Smooth muscle cell (in vitro differentiated cells): ENCODE measurements around the gene KSR2. TPM values are rescaled to one million over a fixed set of nuclear protein-coding genes. Genes with fewer than 3 reads are reported as not detected.

Experiments
- DNase-seq: peaks from one replicate; lab custom pipeline; 2025; ENCODE audit not compliant: unreplicated experiment; lab: John Stamatoyannopoulos, UW
- H2AFZ ChIP-seq: fragments of 200-600 bp; sonication (generic); 2 replicates; pipeline ENCODE4 v1.6.0; 2016; ENCODE audit warnings: antibody characterized with exemption, low read depth, mild to moderate bottlenecking
- H3F3A ChIP-seq: fragments of 200-600 bp; sonication (generic); 2 replicates; pipeline ENCODE4 v1.6.0; 2017; ENCODE audit warnings: antibody characterized with exemption, low read depth
- H3K27ac ChIP-seq: fragments of 200-600 bp; sonication (generic); 2 replicates; pipeline ENCODE4 v1.5.1; 2016; ENCODE audit warnings: low read depth, mild to moderate bottlenecking
- H3K27me3 ChIP-seq: fragments of 200-600 bp; sonication (generic); 2 replicates; pipeline ENCODE4 v1.6.1; 2016; ENCODE audit warnings: low read depth, mild to moderate bottlenecking
- H3K36me3 ChIP-seq: fragments of 200-600 bp; sonication (generic); 2 replicates; pipeline ENCODE4 v1.5.1; 2016; ENCODE audit warnings: low read depth
- H3K4me1 ChIP-seq: fragments of 200-600 bp; sonication (generic); 2 replicates; pipeline ENCODE4 v1.5.1; 2016; ENCODE audit warnings: low read depth
- H3K4me2 ChIP-seq: fragments of 200-600 bp; sonication (generic); 2 replicates; pipeline ENCODE4 v1.6.0; 2016; ENCODE audit warnings: mild to moderate bottlenecking
- H3K4me3 ChIP-seq: fragments of 200-600 bp; sonication (generic); 2 replicates; pipeline ENCODE4 v1.5.1; 2016; ENCODE audit warnings: mild to moderate bottlenecking
- H3K79me2 ChIP-seq: fragments of 200-600 bp; sonication (generic); 2 replicates; pipeline ENCODE4 v1.6.0; 2016; ENCODE audit warnings: low read depth, mild to moderate bottlenecking
- H3K9ac ChIP-seq: fragments of 200-600 bp; sonication (generic); 2 replicates; pipeline ENCODE4 v1.6.0; 2016; ENCODE audit warnings: low read depth
- H3K9me3 ChIP-seq: fragments of 200-600 bp; sonication (generic); replicated peaks from 2 replicates; pipeline ENCODE4 v1.5.1; 2016; ENCODE audit warnings: low read depth
- H4K20me1 ChIP-seq: fragments of 200-600 bp; sonication (generic); 2 replicates; pipeline ENCODE4 v1.6.0; 2016; ENCODE audit warnings: low read depth
- CTCF ChIP-seq: fragments of 200-600 bp; sonication (generic); IDR thresholded peaks from 2 replicates; pipeline ENCODE4 v1.5.1; 2017; ENCODE audit warnings: borderline replicate concordance, mild to moderate bottlenecking, antibody characterized with exemption; ENCODE audit not compliant: insufficient read depth, poor library complexity, severe bottlenecking
- WGBS: methylation state at CpG from one replicate; pipeline ENCODE4 v1.1.7; 2016; ENCODE audit warnings: low lambda C conversion rate; 5-methylcytosine and 5-hydroxymethylcytosine counted together
- polyA plus RNA-seq: library from polyadenylated mRNA; unstranded; fragments of >200 nt; fragmentation: Nextera tagmentation; extraction: Ambion mirVana; gene quantifications from 2 replicates; pipeline ENCODE4 v1.2.1, GENCODE V29; 2016
- total RNA-seq: library from RNA; depleted of rRNA; stranded (reverse); fragments of >200 nt; gene quantifications from 2 replicates; pipeline ENCODE4 v1.2.3, GENCODE V29; 2014

KSR2 gene
- total and polyA plus RNA-seq, 2 experiments from 2014 or later = 0.04 TPM; not detected in 1

GRCh38 chr12:117421068-117421752 lies 547.6 kb downstream of the KSR2 start:
- Histone ChIP-seq H3K36me3 (no peaks in the 10 kb centered on the region), H3K79me2 (no peaks in the 10 kb centered on the region), H3K9ac (no peak overlapping the region), H3K27me3 (peaks cover 9% of the 10 kb centered on the region), H3K4me2 (no peak overlapping the region), H3F3A (no peaks in the 10 kb centered on the region), H2AFZ (no peak overlapping the region), H3K4me1 (no peaks in the 10 kb centered on the region), H4K20me1 (no peaks in the 10 kb centered on the region), H3K4me3 (no peak overlapping the region), H3K9me3 (no peaks in the 10 kb centered on the region), H3K27ac (no peak overlapping the region)
- TF ChIP-seq CTCF = no peak
- no peak for DNase-seq
- 83% methylated on average over 4 of the region's 4 CpGs for WGBS

GRCh38 chr12:117417004-117417403 lies 551.8 kb downstream of the KSR2 start:
- Histone ChIP-seq H3F3A (no peaks in the 10 kb centered on the region), H3K36me3 (no peaks in the 10 kb centered on the region), H3K4me1 (no peaks in the 10 kb centered on the region), H2AFZ (no peak overlapping the region), H3K27me3 (peaks cover 6% of the 10 kb centered on the region), H3K4me2 (no peak overlapping the region), H3K9me3 (no peaks in the 10 kb centered on the region), H3K4me3 (no peak overlapping the region), H3K9ac (no peak overlapping the region), H4K20me1 (no peaks in the 10 kb centered on the region), H3K27ac (no peak overlapping the region), H3K79me2 (no peaks in the 10 kb centered on the region)
- 67% methylated on average over 1 of the region's 1 CpG for WGBS
- no peak for TF ChIP-seq CTCF
- no peak for DNase-seq

- H3K36me3 ChIP-seq = no peaks in the 10 kb centered on the region
- no peaks in the 10 kb centered on the region for H4K20me1 ChIP-seq
- no peak overlapping the region for H2AFZ ChIP-seq
- H3K9me3 ChIP-seq = no peaks in the 10 kb centered on the region
- no peak overlapping the region for H3K4me2 ChIP-seq
- no peaks in the 10 kb centered on the region for H3F3A ChIP-seq
- WGBS = 84% methylated on average over 11 of the region's 11 CpGs
- no peak overlapping the region for H3K9ac ChIP-seq
- TF ChIP-seq CTCF = no peak
- no peaks in the 10 kb centered on the region for H3K4me1 ChIP-seq
- no peaks in the 10 kb centered on the region for H3K79me2 ChIP-seq
- H3K27me3 ChIP-seq = no peaks in the 10 kb centered on the region
- DNase-seq = no peak
- H3K27ac ChIP-seq = no peak overlapping the region
- no peak overlapping the region for H3K4me3 ChIP-seq
Observed at GRCh38 chr12:117412465-117413188, 556.2 kb downstream of the KSR2 start.
